ENCODE results near the gene TTC21B. TPM values are rescaled to one million over a fixed set of nuclear protein-coding genes. Genes with fewer than 3 reads are reported as not detected.

Gene TTC21B
- total RNA-seq, 1 donor from 2014 or later: 14.7 TPM

- DNase-seq (no peak), ATAC-seq (no peak)
- intact Hi-C loops (cut with micrococcal nuclease): no loop called here
Measured at GRCh38 chr2:165933211-165933910, 20.2 kb downstream of the TTC21B start.

DNA sequence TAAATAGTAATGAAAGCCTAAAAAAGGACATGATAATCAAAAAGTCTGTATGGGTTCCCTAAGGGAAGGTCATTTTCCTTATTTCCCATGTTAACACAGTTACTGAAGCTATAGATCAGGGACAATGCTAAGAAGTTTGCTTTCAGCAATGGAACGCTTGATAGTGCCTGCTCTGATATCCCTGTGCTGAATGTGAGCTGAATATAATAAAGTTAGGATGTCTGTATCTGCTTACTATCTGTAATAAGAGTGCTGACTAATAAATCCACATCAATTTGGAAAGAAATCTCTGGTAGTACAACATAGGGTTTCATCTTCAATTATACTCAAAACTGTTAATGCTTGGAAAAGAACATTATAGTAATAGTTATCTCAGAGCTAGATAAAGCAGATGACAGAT is 25.8 kb downstream of the TTC21B start:
- intact Hi-C loops (cut with micrococcal nuclease): no loop called here
- ATAC-seq: no peak

GRCh38 chr2:165927353-165927752 is 26.2 kb downstream of the TTC21B start:
- ATAC-seq (no peak), DNase-seq (no peak)
- intact Hi-C loops (cut with micrococcal nuclease): no loop called here

More for the DNA sequence above, 25.8 kb downstream of the TTC21B start:
- DNase-seq: no peak

DNA sequence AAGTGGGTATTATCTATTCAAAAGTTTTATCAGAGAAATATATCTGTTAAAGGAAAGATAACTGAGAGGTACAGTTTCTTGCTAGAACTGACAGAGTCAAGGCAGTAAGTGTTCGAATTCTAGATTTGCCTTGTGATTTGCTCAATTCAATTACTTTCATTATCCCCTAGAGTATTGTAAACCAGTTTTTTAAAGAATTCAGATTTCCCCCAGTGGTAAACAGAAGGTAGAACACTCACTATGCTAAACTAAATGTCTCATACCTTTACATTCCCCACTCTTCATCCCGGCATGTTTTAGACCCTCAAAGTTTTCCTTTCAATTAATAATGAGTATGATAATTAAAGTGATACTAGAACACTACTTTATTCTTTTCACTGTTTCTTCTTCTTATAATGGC is 28.6 kb downstream of the TTC21B start:
- DNase-seq (no peak), ATAC-seq (no peak)
- intact Hi-C loops (cut with micrococcal nuclease): no loop called here

DNA sequence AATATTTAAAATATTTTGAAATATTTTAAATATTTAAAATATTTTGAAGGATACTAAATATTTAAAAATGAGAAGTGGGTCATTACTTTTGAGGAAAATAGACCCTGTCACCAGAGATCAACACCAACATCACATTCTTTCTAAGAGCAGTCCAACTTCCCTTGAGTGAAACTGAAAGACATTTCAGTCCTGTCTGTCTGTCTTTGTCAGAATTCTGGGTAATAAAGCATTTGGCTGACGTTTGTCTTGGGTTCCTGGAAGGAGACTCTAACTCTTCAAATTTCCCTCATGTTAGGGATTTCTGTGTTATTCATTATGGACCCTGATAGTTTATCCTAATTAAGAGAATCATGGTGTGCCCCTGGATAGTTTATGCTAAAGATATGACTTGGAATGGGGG is 32.8 kb downstream of the TTC21B start:
- intact Hi-C loops (cut with micrococcal nuclease): no loop called here
- ATAC-seq: no peak
- no peak for DNase-seq

GRCh38 chr2:165913636-165914035 is 39.9 kb downstream of the TTC21B start:
- ATAC-seq (no peak), DNase-seq (no peak)
- intact Hi-C loops (cut with micrococcal nuclease): no loop called here

- ATAC-seq: no peak
- intact Hi-C loops (cut with micrococcal nuclease): no loop called here
- no peak for DNase-seq
Measured at GRCh38 chr2:165911981-165912380, 41.6 kb downstream of the TTC21B start.

GRCh38 chr2:165911231-165911630 is 42.3 kb downstream of the TTC21B start:
- ATAC-seq: no peak
- DNase-seq: no peak
- intact Hi-C loops (cut with micrococcal nuclease): no loop called here

DNA sequence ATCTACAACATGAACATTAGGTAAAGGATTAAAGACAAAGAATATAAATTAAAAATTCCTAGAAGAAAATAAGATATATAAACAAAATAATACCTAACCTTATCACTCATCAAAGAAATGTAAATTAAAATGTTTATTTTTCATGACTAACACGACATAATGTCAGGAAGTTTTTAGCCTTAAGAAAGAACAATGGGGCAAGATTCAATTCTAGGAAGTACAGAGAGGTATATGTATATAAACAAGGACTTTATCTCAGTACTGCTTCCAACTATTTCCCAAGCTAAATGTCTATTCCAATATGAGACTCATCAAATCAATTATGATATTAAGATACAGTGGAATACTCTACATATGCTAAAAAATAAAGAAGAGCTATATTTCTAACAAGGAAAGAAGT is 44.1 kb downstream of the TTC21B start:
- intact Hi-C loops (cut with micrococcal nuclease): no loop called here
- no peak for DNase-seq
- ATAC-seq: no peak

DNA sequence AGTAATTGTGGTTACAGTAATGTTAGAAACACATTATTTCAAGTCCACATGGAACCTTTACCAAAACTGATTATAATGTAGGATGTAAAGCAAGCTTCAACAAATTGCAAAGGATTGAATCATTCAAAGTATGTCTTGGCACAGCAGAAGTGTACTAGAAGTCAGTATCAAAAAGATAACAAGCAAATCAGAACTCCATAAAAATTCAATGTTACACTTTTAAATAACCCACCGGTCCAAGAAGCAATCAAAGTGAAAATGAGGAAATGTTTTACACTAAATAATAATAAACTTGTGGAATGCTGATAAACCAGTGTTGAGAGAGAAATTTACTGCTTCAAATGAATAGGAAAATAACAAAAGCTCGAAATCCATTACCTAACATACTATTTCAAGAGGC is 47.7 kb downstream of the TTC21B start:
- ATAC-seq (no peak), DNase-seq (no peak)
- intact Hi-C loops (cut with micrococcal nuclease): no loop called here

- ATAC-seq: no peak
- DNase-seq: no peak
- intact Hi-C loops (cut with micrococcal nuclease): no loop called here
Measured at GRCh38 chr2:165905269-165905668, 48.3 kb downstream of the TTC21B start.

GRCh38 chr2:165904432-165904831 is 49.1 kb downstream of the TTC21B start:
- ATAC-seq: no peak
- no peak for DNase-seq
- intact Hi-C loops (cut with micrococcal nuclease): no loop called here

GRCh38 chr2:165903406-165903805 is 50.2 kb downstream of the TTC21B start:
- intact Hi-C loops (cut with micrococcal nuclease): no loop called here
- ATAC-seq: no peak
- no peak for DNase-seq

DNA sequence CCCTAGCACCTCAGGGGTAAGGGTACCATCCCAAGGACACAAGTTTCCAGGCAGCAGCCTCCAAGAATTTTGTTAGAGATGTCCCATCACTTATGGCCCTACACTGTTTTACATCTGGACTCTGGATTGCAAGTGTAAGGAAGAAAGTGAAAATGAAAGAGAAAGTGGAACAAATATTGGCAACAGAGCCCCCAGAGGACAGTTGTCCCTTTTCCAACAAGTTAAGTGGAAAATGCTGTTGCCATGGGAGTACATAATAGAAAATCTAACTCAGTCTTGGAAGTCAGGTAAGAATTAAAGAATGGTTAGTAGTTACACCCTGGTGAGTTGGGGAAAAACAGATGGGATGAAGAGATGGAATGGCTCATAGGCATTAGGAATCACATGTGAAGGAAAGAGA is 50.6 kb downstream of the TTC21B start:
- DNase-seq (no peak), ATAC-seq (peak; percentile 57)
- intact Hi-C loops (cut with micrococcal nuclease): no loop called here

- DNase-seq (no peak), ATAC-seq (no peak)
- intact Hi-C loops (cut with micrococcal nuclease): no loop called here
Measured at GRCh38 chr2:165901620-165902298, 51.8 kb downstream of the TTC21B start.

DNA sequence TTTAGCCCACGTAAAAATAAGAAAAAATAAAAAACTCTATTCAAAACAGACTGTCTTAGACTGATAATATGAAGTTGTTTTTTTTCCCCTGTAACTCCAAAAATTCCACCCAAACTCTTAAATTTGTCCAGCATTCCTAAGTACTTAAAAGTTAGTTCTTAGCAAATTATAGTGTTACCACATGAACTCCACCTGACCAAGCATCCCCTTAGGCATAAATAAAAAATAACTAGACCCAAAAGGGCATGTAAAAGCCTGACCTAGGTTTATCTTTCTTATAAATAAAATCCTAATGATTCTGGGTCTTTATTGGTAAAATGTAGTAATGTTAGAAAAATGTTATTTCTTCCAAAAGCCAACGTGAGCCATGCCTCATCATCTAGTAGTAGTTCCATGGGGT is 54.3 kb downstream of the TTC21B start:
- ATAC-seq: no peak
- no peak for DNase-seq
- intact Hi-C loops (cut with micrococcal nuclease): no loop called here

DNA sequence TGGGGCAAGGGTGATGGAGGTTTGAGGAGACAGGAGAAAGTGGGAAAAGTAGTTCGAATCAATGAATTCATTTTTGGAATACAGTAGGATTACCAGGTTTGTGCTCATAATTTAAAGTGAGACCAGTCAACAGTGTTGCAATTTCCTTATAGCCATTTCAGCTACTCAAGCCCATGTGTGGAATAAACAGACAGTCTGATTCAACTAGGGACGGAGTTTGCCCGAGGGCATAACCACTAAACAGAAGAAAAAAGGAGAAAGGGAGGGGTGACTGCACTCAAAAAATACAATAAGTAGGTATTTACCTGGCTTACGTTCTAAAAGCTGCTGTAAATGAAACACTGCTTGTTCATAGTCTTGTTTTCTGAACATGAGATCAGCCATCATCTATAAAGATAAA is 55.2 kb downstream of the TTC21B start:
- intact Hi-C loops (cut with micrococcal nuclease): no loop called here
- ATAC-seq (no peak), DNase-seq (no peak)

- DNase-seq (no peak), ATAC-seq (no peak)
- intact Hi-C loops (cut with micrococcal nuclease): no loop called here
Measured at GRCh38 chr2:165897726-165898125, 55.9 kb downstream of the TTC21B start.

DNA sequence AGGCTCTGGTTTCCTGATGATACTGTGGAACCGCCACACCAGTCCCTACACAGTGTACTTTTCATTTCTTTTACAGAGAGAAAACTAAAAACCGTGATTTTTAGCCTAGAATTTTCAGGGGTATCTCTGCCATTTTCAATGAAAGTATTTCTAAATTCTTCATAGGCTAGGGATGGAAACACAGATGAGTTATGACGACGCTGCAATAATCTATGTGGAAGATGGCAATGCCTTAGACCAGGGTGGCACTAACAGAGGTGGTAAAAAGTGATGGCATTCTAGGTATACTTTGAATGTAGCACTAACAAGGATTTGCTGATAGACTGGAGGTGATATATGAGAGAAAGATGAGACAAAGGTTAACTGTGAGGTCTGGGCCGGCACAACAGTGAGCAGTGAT is 56.5 kb downstream of the TTC21B start:
- no peak for ATAC-seq
- intact Hi-C loops (cut with micrococcal nuclease): no loop called here
- no peak for DNase-seq

- ATAC-seq: no peak
- intact Hi-C loops (cut with micrococcal nuclease): no loop called here
- no peak for DNase-seq
Measured at GRCh38 chr2:165895974-165896373, 57.6 kb downstream of the TTC21B start.

- intact Hi-C loops (cut with micrococcal nuclease): no loop called here
- no peak for DNase-seq
- no peak for ATAC-seq
Measured at GRCh38 chr2:165893556-165893955, 60.0 kb downstream of the TTC21B start.
